HG03460 (cell line): ENCODE measurements around the gene BEST4.
"Not testable (repeated sequence)": the region's sequence is repeated elsewhere in the genome, so short reads cannot be mapped to it uniquely, and the experiment has no call there.

Experiments used
- ATAC-seq: cut with Tn5 transposase; IDR thresholded peaks from one replicate; pipeline ENCODE4 v1.9.1; 2021; ENCODE audit not compliant: unreplicated experiment

BEST4 gene

GRCh38 chr1:44778705-44779576 lies 9.0 kb downstream of the BEST4 start:
- ATAC-seq, result no peak

- no peak for ATAC-seq
These were observed 9.9 kb downstream of the BEST4 start for GRCh38 chr1:44777969-44778635.

- ATAC-seq, result no peak
These were observed 10.4 kb downstream of the BEST4 start for GRCh38 chr1:44777547-44777946.

GRCh38 chr1:44776730-44777068 lies 11.3 kb downstream of the BEST4 start:
- ATAC-seq, result no peak

GRCh38 chr1:44775930-44776729 lies 11.8 kb downstream of the BEST4 start:
- peak; percentile 12 for ATAC-seq

- ATAC-seq, result peak; percentile 74
These were observed 12.7 kb downstream of the BEST4 start, which contains the start of gene RPS8 for GRCh38 chr1:44775078-44775929. RPS8 (plus strand) TSS chr1:44775540; CDS start chr1:44775597, 57 bp downstream.

GRCh38 chr1:44766421-44766820 lies 21.5 kb downstream of the BEST4 start:
- not testable (repeated sequence) for ATAC-seq

GRCh38 chr1:44760876-44761275 lies 27.1 kb downstream of the BEST4 start:
- ATAC-seq, result no peak

- ATAC-seq, result no peak
These were observed 28.9 kb downstream of the BEST4 start for GRCh38 chr1:44759077-44759476.

GRCh38 chr1:44757420-44757819 lies 30.6 kb downstream of the BEST4 start:
- ATAC-seq, result no peak

GRCh38 chr1:44747878-44748277 lies 40.1 kb downstream of the BEST4 start:
- no peak for ATAC-seq

- ATAC-seq, result no peak
These were observed 44.8 kb downstream of the BEST4 start for GRCh38 chr1:44743211-44743610.

- no peak for ATAC-seq
These were observed 47.8 kb downstream of the BEST4 start for GRCh38 chr1:44740179-44740617.

GRCh38 chr1:44739307-44740178 lies 48.4 kb downstream of the BEST4 start, which contains the start of gene KIF2C:
KIF2C (plus strand) TSS chr1:44739837; CDS start chr1:44739933, 96 bp downstream.
- peak; percentile 97 for ATAC-seq

- not testable (repeated sequence) for ATAC-seq
These were observed 49.0 kb downstream of the BEST4 start for GRCh38 chr1:44738953-44739306.

- no peak for ATAC-seq
These were observed 52.0 kb downstream of the BEST4 start for GRCh38 chr1:44735992-44736391.

- ATAC-seq, result no peak
These were observed 54.2 kb downstream of the BEST4 start for GRCh38 chr1:44733784-44734183.
